DMS 273 treated with DMSO at 0.1 percent for 48 hours (cell line): ENCODE results near the gene FOXN3.
"Not testable (repeated sequence)": the region's sequence is repeated elsewhere in the genome, so short reads cannot be mapped to it uniquely, and the experiment has no call there.

Source experiments
- DNase-seq: peaks from one replicate; lab custom pipeline; 2025; lab: John Stamatoyannopoulos, UW

Gene FOXN3

GRCh38 chr14:89226801-89227495 lies 190.1 kb downstream of the FOXN3 start:
- DNase-seq: no peak

- DNase-seq: no peak
These were observed 191.4 kb downstream of the FOXN3 start for GRCh38 chr14:89225607-89226006.

- DNase-seq: no peak
These were observed 195.8 kb downstream of the FOXN3 start for GRCh38 chr14:89221109-89221810.

GRCh38 chr14:89219051-89219450 lies 198.0 kb downstream of the FOXN3 start:
- DNase-seq: no peak

GRCh38 chr14:89217891-89218290 lies 199.1 kb downstream of the FOXN3 start:
- DNase-seq: no peak

- no peak for DNase-seq
These were observed 201.5 kb downstream of the FOXN3 start for GRCh38 chr14:89215531-89215930.

- DNase-seq: no peak
These were observed 201.9 kb downstream of the FOXN3 start for GRCh38 chr14:89215114-89215513.

- peak; percentile 65 for DNase-seq
These were observed 202.6 kb downstream of the FOXN3 start for GRCh38 chr14:89214221-89214965.

- DNase-seq: peak; percentile 32
These were observed 204.4 kb downstream of the FOXN3 start for GRCh38 chr14:89212386-89213235.

GRCh38 chr14:89209558-89209957 lies 207.5 kb downstream of the FOXN3 start:
- no peak for DNase-seq

GRCh38 chr14:89207925-89208328 lies 209.1 kb downstream of the FOXN3 start:
- no peak for DNase-seq

GRCh38 chr14:89206389-89207031 lies 210.5 kb downstream of the FOXN3 start:
- no peak for DNase-seq

- DNase-seq: no peak
These were observed 211.8 kb downstream of the FOXN3 start for GRCh38 chr14:89205137-89205740.

- DNase-seq: no peak
These were observed 214.4 kb downstream of the FOXN3 start for GRCh38 chr14:89202413-89203190.

GRCh38 chr14:89201645-89202044 lies 215.4 kb downstream of the FOXN3 start:
- no peak for DNase-seq

GRCh38 chr14:89199357-89199756 lies 217.7 kb downstream of the FOXN3 start:
- not testable (repeated sequence) for DNase-seq

- no peak for DNase-seq
These were observed 218.3 kb downstream of the FOXN3 start for GRCh38 chr14:89198544-89199329.

- no peak for DNase-seq
These were observed 219.4 kb downstream of the FOXN3 start for GRCh38 chr14:89197623-89198022.

GRCh38 chr14:89196545-89196944 lies 220.5 kb downstream of the FOXN3 start:
- DNase-seq: no peak
